Tibial nerve (tissue), 4 donors: ENCODE measurements around the gene SIM1. TPM values are rescaled to one million over a fixed set of nuclear protein-coding genes. Genes with fewer than 3 reads are reported as not detected.

Source experiments
- DNase-seq, 2 donors: peaks; one replicate each; pipeline ENCODE4 v3.0.0-alpha.2; 2019; ENCODE audit warnings: low spot score in 2 of 2
- H3K27ac ChIP-seq, 4 donors: fragments of 200-600 bp; sonication (generic) in 3 of 4; one replicate each; pipeline ENCODE4 v1.5.1; 2017 to 2019; ENCODE audit warnings: mild to moderate bottlenecking in 1 of 4
- H3K27me3 ChIP-seq, 2 donors: fragments of 200-600 bp; sonication (generic) in 1 of 2; one replicate each; pipeline versions ENCODE4 v1.5.1 to v1.6.0; 2017 to 2019
- H3K36me3 ChIP-seq, 3 donors: fragments of 200-600 bp; sonication (generic); one replicate each; pipeline ENCODE4 v1.5.1; 2018 to 2019
- H3K4me1 ChIP-seq, 4 donors: fragments of 200-600 bp; sonication (generic) in 3 of 4; one replicate each; pipeline ENCODE4 v1.5.1; 2017 to 2019
- H3K4me3 ChIP-seq, 4 donors: fragments of 200-600 bp; sonication (generic) in 3 of 4; one replicate each; pipeline ENCODE4 v1.5.1; 2017 to 2019; ENCODE audit warnings: mild to moderate bottlenecking in 1 of 4, moderate library complexity in 1 of 4
- H3K9me3 ChIP-seq, 4 donors: fragments of 200-600 bp; sonication (generic) in 3 of 4; one replicate each; pipeline ENCODE4 v1.5.1; 2017 to 2019
- EP300 ChIP-seq, 2 donors: sonication (generic); formaldehyde crosslinking; IDR thresholded peaks; one replicate each; pipeline ENCODE4 v1.6.1; 2017; ENCODE audit warnings: antibody characterized with exemption in 2 of 2, mild to moderate bottlenecking in 1 of 2
- POLR2A ChIP-seq, 2 donors: fragments of 450-650 bp; IDR thresholded peaks; one replicate each; pipeline ENCODE4 v1.6.1; 2017; ENCODE audit warnings: antibody characterized with exemption in 2 of 2, mild to moderate bottlenecking in 2 of 2, moderate library complexity in 2 of 2
- WGBS, 2 donors: methylation state at CpG; one replicate each; pipeline ENCODE4 v1.1.5; 2018; 5-methylcytosine and 5-hydroxymethylcytosine counted together
- total RNA-seq, 4 donors: library from RNA; depleted of rRNA; stranded (reverse); fragments of >200 nt; gene quantifications; one replicate each; pipeline ENCODE4 v1.1.0, GENCODE V29; 2016
- TF ChIP-seq, protein P1 (sequence below), 5 experiments: fragments of 200-600 bp in 3 of 5; fragments of 450-650 bp in 2 of 5; sonication (generic) in 3 of 5; IDR thresholded peaks; one replicate each; pipeline ENCODE4 v1.5.1; 2016 to 2019; ENCODE audit warnings: antibody characterized with exemption in 5 of 5, mild to moderate bottlenecking in 3 of 5, moderate library complexity in 2 of 5

Gene SIM1
- total RNA-seq, 4 donors from 2014 or later, result not detected

DNA sequence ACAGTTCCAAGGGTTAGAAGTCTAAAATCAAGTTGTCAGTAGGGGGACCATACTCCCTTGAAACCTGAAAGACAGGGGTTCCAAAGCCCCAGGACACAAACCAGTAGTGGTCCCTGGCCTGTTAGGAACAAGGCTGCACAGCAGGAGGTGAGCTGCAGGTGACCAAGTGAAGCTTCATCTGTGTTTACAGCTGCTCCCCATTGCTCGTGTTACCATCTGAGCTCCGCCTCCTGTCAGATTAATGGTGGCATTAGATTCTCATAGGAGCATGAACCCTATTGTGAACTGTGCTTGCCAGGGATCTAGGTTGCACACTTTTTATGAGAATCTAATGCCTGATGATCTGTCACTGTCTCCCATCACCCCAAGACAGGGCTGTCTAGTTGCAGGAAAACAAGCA is 25.3 kb upstream of the SIM1 start:
- TF ChIP-seq, protein P1, sequence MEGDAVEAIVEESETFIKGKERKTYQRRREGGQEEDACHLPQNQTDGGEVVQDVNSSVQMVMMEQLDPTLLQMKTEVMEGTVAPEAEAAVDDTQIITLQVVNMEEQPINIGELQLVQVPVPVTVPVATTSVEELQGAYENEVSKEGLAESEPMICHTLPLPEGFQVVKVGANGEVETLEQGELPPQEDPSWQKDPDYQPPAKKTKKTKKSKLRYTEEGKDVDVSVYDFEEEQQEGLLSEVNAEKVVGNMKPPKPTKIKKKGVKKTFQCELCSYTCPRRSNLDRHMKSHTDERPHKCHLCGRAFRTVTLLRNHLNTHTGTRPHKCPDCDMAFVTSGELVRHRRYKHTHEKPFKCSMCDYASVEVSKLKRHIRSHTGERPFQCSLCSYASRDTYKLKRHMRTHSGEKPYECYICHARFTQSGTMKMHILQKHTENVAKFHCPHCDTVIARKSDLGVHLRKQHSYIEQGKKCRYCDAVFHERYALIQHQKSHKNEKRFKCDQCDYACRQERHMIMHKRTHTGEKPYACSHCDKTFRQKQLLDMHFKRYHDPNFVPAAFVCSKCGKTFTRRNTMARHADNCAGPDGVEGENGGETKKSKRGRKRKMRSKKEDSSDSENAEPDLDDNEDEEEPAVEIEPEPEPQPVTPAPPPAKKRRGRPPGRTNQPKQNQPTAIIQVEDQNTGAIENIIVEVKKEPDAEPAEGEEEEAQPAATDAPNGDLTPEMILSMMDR (IDR thresholded peaks at IDR 0.05), result no peak
- no peak for DNase-seq
- 77 to 97% methylated on average over 2 of the region's 2 CpGs for WGBS, 2 donors
- Histone ChIP-seq H3K4me1 (no peaks in the 10 kb centered on the region), H3K27me3 (no peaks in the 10 kb centered on the region), H3K27ac (no peak overlapping the region), H3K36me3 (no peaks in the 10 kb centered on the region), H3K9me3 (no peaks in the 10 kb centered on the region), H3K4me3 (no peak overlapping the region)

DNA sequence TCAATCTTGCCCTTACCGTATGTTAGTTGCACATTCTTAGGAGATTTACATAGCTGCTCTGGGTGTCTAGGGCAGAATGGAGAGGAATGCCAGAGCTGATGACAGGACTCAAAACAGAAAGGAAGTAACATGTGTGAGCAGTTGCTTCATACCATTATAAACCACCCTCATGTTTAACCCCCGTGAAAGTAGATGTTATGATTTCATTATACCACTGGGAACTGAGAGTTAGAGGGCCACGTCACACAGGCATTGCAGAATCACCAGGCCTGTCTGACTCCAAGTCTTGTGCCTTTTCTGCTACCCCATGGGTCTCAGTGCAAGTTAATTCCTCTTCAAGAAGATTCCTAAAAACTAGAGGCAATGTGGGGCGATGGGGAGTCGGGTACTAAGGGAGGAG is 23.5 kb upstream of the SIM1 start:
- H3K27me3 ChIP-seq, result no peaks in the 10 kb centered on the region
- DNase-seq, result no peak
- H3K4me3 ChIP-seq, result no peak overlapping the region
- WGBS, 2 donors, result 77 to 80% methylated on average over 5 of the region's 5 CpGs
- TF ChIP-seq, protein P1 (IDR thresholded peaks at IDR 0.05), result no peak
- TF ChIP-seq EP300 (IDR thresholded peaks at IDR 0.05) (no peak), POLR2A (IDR thresholded peaks at IDR 0.05) (no peak)
- no peaks in the 10 kb centered on the region for H3K4me1 ChIP-seq
- H3K27ac ChIP-seq, result no peak overlapping the region
- no peaks in the 10 kb centered on the region for H3K36me3 ChIP-seq
- no peaks in the 10 kb centered on the region for H3K9me3 ChIP-seq

DNA sequence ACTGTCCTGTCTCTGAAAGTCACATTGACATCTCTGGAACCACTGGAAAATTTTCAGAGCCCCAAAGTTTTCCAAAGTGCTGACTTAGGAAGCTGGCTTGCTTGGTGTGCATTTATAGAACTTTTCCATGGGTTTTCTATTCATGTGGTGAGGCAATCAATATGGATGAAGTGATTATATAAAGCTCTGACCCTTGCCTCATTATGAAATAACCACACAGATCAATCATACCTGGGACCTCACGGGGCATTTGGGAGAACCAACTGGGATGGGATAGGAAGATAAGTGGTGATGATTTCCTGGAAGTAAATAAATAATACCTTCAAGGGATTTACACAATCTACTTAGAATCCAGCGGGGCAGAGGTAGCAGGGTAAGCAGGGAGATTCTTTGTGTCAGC is 22.9 kb upstream of the SIM1 start:
- no peaks in the 10 kb centered on the region for H3K36me3 ChIP-seq
- 95% methylated on average over 2 of the region's 2 CpGs for WGBS, 2 donors
- no peaks in the 10 kb centered on the region for H3K9me3 ChIP-seq
- H3K4me3 ChIP-seq, result no peak overlapping the region
- TF ChIP-seq, protein P1 (IDR thresholded peaks at IDR 0.05), result no peak
- no peak for TF ChIP-seq EP300 (IDR thresholded peaks at IDR 0.05)
- no peak for TF ChIP-seq POLR2A (IDR thresholded peaks at IDR 0.05)
- no peaks in the 10 kb centered on the region for H3K27me3 ChIP-seq
- DNase-seq, result no peak
- no peaks in the 10 kb centered on the region for H3K4me1 ChIP-seq
- H3K27ac ChIP-seq, result no peak overlapping the region

DNA sequence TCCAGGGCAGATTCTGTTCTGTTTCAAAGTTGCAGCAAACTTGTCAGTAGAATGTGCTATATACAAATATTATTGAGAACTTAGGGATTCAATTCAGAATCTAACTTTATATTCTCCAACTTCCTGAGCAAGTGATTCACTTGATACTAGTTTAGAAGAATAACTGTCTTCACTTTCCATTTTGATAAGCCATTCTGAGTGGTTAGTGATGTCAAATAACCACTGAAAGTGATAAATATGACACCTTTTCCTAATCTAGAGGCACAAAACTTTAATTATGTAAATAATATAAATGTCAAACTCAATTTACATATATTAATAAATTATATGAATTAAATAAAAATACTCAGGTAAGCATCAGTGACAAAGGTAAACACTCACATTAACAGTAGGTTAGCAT is 20.5 kb upstream of the SIM1 start:
- H3K9me3 ChIP-seq, result no peaks in the 10 kb centered on the region
- H3K4me1 ChIP-seq, result no peaks in the 10 kb centered on the region
- H3K27ac ChIP-seq, result no peak overlapping the region
- H3K4me3 ChIP-seq, result no peak overlapping the region
- H3K27me3 ChIP-seq, result no peaks in the 10 kb centered on the region
- no peak for DNase-seq
- TF ChIP-seq POLR2A (IDR thresholded peaks at IDR 0.05) (no peak), EP300 (IDR thresholded peaks at IDR 0.05) (no peak)
- TF ChIP-seq, protein P1 (IDR thresholded peaks at IDR 0.05), result no peak
- H3K36me3 ChIP-seq, result no peaks in the 10 kb centered on the region

DNA sequence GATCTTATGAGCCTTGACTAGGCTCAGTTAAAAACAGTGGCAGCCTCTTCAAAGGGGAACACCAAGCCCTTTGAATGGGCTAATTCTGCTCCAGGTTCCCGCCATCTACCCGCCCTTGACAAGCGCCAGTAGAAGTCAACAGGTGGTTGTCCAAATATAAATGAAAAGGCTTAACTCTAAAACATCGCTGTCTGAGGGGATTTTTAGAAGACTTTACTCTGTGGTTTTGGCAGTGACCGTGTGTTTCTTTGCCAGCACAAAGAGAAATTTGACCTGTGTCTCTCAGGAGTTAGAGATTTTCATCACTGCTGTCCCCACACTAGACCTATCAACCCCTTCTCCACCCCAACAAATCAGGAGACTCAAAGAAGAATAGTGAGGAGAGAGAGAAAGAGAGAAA is 19.8 kb upstream of the SIM1 start:
- Histone ChIP-seq H3K9me3 (no peaks in the 10 kb centered on the region), H3K27me3 (no peaks in the 10 kb centered on the region), H3K4me1 (no peaks in the 10 kb centered on the region), H3K27ac (no peak overlapping the region), H3K36me3 (no peaks in the 10 kb centered on the region), H3K4me3 (no peak overlapping the region)
- WGBS, 2 donors, result 71 to 79% methylated on average over 5 of the region's 5 CpGs
- no peak for DNase-seq
- TF ChIP-seq, protein P1 (IDR thresholded peaks at IDR 0.05), result no peak
- TF ChIP-seq POLR2A (IDR thresholded peaks at IDR 0.05) (no peak), EP300 (IDR thresholded peaks at IDR 0.05) (no peak)
